Activated CD8-positive, alpha-beta T cell treated with anti-CD3 and anti-CD28 coated beads for 36 hours (primary cell): ENCODE measurements around the gene NPHP4. TPM values are rescaled to one million over a fixed set of nuclear protein-coding genes. Genes with fewer than 3 reads are reported as not detected.

ENCODE experiments used
- ATAC-seq: fragments of 200-7000 bp; cut with Tn5 transposase; one replicate; pipeline ENCODE4 v1.10.0; 2021; ENCODE audit warnings: mild to moderate bottlenecking, moderate library complexity
- CTCF ChIA-PET: fragments of 350-600 bp; sonication (Branson Sonifier 250); formaldehyde crosslinking; loops from one replicate; lab custom pipeline; 2021; ENCODE audit warnings: antibody characterized with exemption; lab: Charles Lee
- POLR2A ChIA-PET: fragments of 350-600 bp; sonication (Branson Sonifier 250); formaldehyde crosslinking; loops from one replicate; lab custom pipeline; 2021; ENCODE audit warnings: antibody characterized with exemption; lab: Charles Lee
- DNase-seq: peaks from one replicate; pipeline ENCODE4 v3.0.0-alpha.2; 2020
- H3K27ac Mint-ChIP-seq: one replicate; pipeline ENCODE4 v1.8.0; 2021; ENCODE audit warnings: mild to moderate bottlenecking, mixed read lengths
- H3K27me3 Mint-ChIP-seq: one replicate; pipeline ENCODE4 v1.8.0; 2021; ENCODE audit warnings: mixed read lengths
- H3K36me3 Mint-ChIP-seq: one replicate; pipeline ENCODE4 v1.8.0; 2021; ENCODE audit warnings: low read depth, mixed read lengths
- H3K4me1 Mint-ChIP-seq: one replicate; pipeline ENCODE4 v1.8.0; 2021; ENCODE audit warnings: low read depth, mixed read lengths
- H3K4me3 Mint-ChIP-seq: one replicate; pipeline ENCODE4 v1.8.0; 2021; ENCODE audit warnings: mild to moderate bottlenecking, moderate library complexity, mixed read lengths
- H3K9me3 Mint-ChIP-seq: one replicate; pipeline ENCODE4 v1.8.0; 2021; ENCODE audit warnings: mixed read lengths
- CTCF ChIP-seq: fragments of 200-600 bp; IDR thresholded peaks from one replicate; pipeline ENCODE4 v1.8.0; 2022; ENCODE audit warnings: antibody characterized with exemption, mild to moderate bottlenecking
- intact Hi-C: fragments of 100-400 bp; cut with micrococcal nuclease; formaldehyde crosslinking; loops from one replicate; pipeline ENCODE4 v1.10.0; 2022
- total RNA-seq, 2 experiments: library from RNA; stranded (reverse); gene quantifications; one replicate each; pipeline ENCODE4 v1.2.3, GENCODE V29; 2021

NPHP4 gene
- total RNA-seq, 2 experiments from 2014 or later, result 16.5 to 16.8 TPM

- POLR2A ChIA-PET, result no interaction called here
- ATAC-seq, result no peak
- Mint-ChIP-seq H3K4me1 (peaks cover 69% of the 10 kb centered on the region), H3K36me3 (peaks cover 72% of the 10 kb centered on the region), H3K9me3 (no peaks in the 10 kb centered on the region), H3K27me3 (no peaks in the 10 kb centered on the region), H3K27ac (peak overlapping the region; percentile 68), H3K4me3 (peak overlapping the region; percentile 97)
- no peak for TF ChIP-seq CTCF
- DNase-seq, result no peak
- CTCF ChIA-PET, result interaction anchor here (0.7 kb wide), 1 partner anchor 12 kb away, joined by 3 read pairs; no protein-coding TSS in a partner anchor
- intact Hi-C loops, result no loop called here
Measured at GRCh38 chr1:6030132-6030531, 37.9 kb upstream of the NPHP4 start.

GRCh38 chr1:6029351-6029750 is 37.1 kb upstream of the NPHP4 start:
- CTCF ChIA-PET, result interaction anchor here (0.7 kb wide), 1 partner anchor 37 kb away, joined by 4 read pairs; the partner anchor contains the start of gene NPHP4
- H3K4me3 Mint-ChIP-seq, result peak overlapping the region; percentile 97
- intact Hi-C loops, result loop anchor here (5.0 kb wide), 1 partner anchor 37 kb away; the partner anchor contains the start of gene NPHP4

GRCh38 chr1:6028042-6028850 is 36.0 kb upstream of the NPHP4 start:
- DNase-seq (peak; percentile 84), ATAC-seq (peak; percentile 45)
- peaks cover 63% of the 10 kb centered on the region for H3K36me3 Mint-ChIP-seq
- intact Hi-C loops, result loop anchor here (5.0 kb wide), 1 partner anchor 36 kb away; the partner anchor contains the start of gene NPHP4
- no peaks in the 10 kb centered on the region for H3K9me3 Mint-ChIP-seq
- TF ChIP-seq CTCF, result no peak
- H3K4me1 Mint-ChIP-seq, result peaks cover 62% of the 10 kb centered on the region
- POLR2A ChIA-PET, result interaction anchor here (0.9 to 5.9 kb wide), 7 partner anchors 10 to 435 kb away, joined by 3 to 55 read pairs (median 4); partner anchors contain the start of genes KCNAB2 and NPHP4
- no peaks in the 10 kb centered on the region for H3K27me3 Mint-ChIP-seq
- CTCF ChIA-PET, result interaction anchor here (0.6 to 1.2 kb wide), 3 partner anchors 34 to 179 kb away, joined by 3 to 4 read pairs (median 3); no protein-coding TSS in a partner anchor
- H3K27ac Mint-ChIP-seq, result peak overlapping the region; percentile 98
- peak overlapping the region; percentile 97 for H3K4me3 Mint-ChIP-seq

More at GRCh38 chr1:6029351-6029750, 37.1 kb upstream of the NPHP4 start:
- no peaks in the 10 kb centered on the region for H3K27me3 Mint-ChIP-seq
- no peak for TF ChIP-seq CTCF
- peaks cover 64% of the 10 kb centered on the region for H3K36me3 Mint-ChIP-seq
- POLR2A ChIA-PET, result interaction anchor here (1.1 to 5.9 kb wide), 3 partner anchors 14 to 48 kb away, joined by 4 to 55 read pairs (median 24); partner anchors contain the start of genes KCNAB2 and NPHP4
- H3K9me3 Mint-ChIP-seq, result no peaks in the 10 kb centered on the region
- peak overlapping the region; percentile 98 for H3K27ac Mint-ChIP-seq
- peaks cover 68% of the 10 kb centered on the region for H3K4me1 Mint-ChIP-seq
- no peak for ATAC-seq
- no peak for DNase-seq

- no peak for TF ChIP-seq CTCF
- no peaks in the 10 kb centered on the region for H3K27me3 Mint-ChIP-seq
- intact Hi-C loops, result loop anchor here (5.0 kb wide), 1 partner anchor 35 kb away; the partner anchor contains the start of gene NPHP4
- peak; percentile 70 for DNase-seq
- H3K9me3 Mint-ChIP-seq, result no peaks in the 10 kb centered on the region
- H3K4me3 Mint-ChIP-seq, result peak overlapping the region; percentile 97
- H3K36me3 Mint-ChIP-seq, result peaks cover 57% of the 10 kb centered on the region
- ChIA-PET CTCF (interaction anchor here (1.0 to 1.2 kb wide), 2 partner anchors 33 to 35 kb away, joined by 3 to 4 read pairs; no protein-coding TSS in a partner anchor), POLR2A (interaction anchor here (0.6 to 5.9 kb wide), 8 partner anchors 8 to 436 kb away, joined by 3 to 55 read pairs (median 4); partner anchors contain the start of genes KCNAB2 and NPHP4)
- peak overlapping the region; percentile 98 for H3K27ac Mint-ChIP-seq
- peak; percentile 17 for ATAC-seq
- peaks cover 56% of the 10 kb centered on the region for H3K4me1 Mint-ChIP-seq
Measured at GRCh38 chr1:6027591-6027990, 35.4 kb upstream of the NPHP4 start.
